Prostate gland (tissue), 2 donors: Measurements from ENCODE around the gene PMM1. TPM values are rescaled to one million over a fixed set of nuclear protein-coding genes. Genes with fewer than 3 reads are reported as not detected.

Experiments used
- DNase-seq: peaks from one replicate; pipeline ENCODE4 v3.0.0-alpha.2; 2019; ENCODE audit warnings: low spot score
- H3K27ac ChIP-seq, 2 donors: fragments of 200-600 bp; sonication (generic); 2 replicates each; pipeline ENCODE4 v1.5.1; 2017 to 2019
- H3K27me3 ChIP-seq: fragments of 200-600 bp; sonication (generic); replicated peaks from 2 replicates; pipeline ENCODE4 v1.5.1; 2019; ENCODE audit not compliant: insufficient read depth
- H3K36me3 ChIP-seq, 2 donors: fragments of 200-600 bp; sonication (generic); 1 replicate in 1 of 2; 2 replicates in 1 of 2; pipeline versions ENCODE4 v1.5.1 to v1.8.1; 2017 to 2019
- H3K4me1 ChIP-seq: fragments of 200-600 bp; sonication (generic); replicated peaks from 2 replicates; pipeline ENCODE4 v1.5.1; 2019
- H3K4me3 ChIP-seq, 2 donors: fragments of 200-600 bp; sonication (generic); 2 replicates each; pipeline ENCODE4 v1.5.1; 2017 to 2019
- H3K9me3 ChIP-seq: fragments of 200-600 bp; sonication (generic); 2 replicates; pipeline ENCODE4 v1.5.1; 2017
- CTCF ChIP-seq, 4 experiments: fragments of 200-600 bp in 2 of 4; fragments of 450-650 bp in 2 of 4; sonication (generic) in 2 of 4; IDR thresholded peaks; 1 replicate in 3 of 4; 2 replicates in 1 of 4; pipeline ENCODE4 v1.5.1; 2016 to 2019; ENCODE audit warnings: antibody characterized with exemption in 4 of 4, mild to moderate bottlenecking in 2 of 4, moderate library complexity in 2 of 4
- POLR2A ChIP-seq: fragments of 450-650 bp; IDR thresholded peaks from one replicate; pipeline ENCODE4 v1.6.1; 2016; ENCODE audit warnings: antibody characterized with exemption, mild to moderate bottlenecking
- POLR2AphosphoS5 ChIP-seq: sonication (generic); formaldehyde crosslinking; IDR thresholded peaks from one replicate; pipeline ENCODE4 v1.6.1; 2017; ENCODE audit warnings: antibody characterized with exemption
- WGBS: methylation state at CpG from one replicate; pipeline ENCODE4 v1.1.5; 2018; 5-methylcytosine and 5-hydroxymethylcytosine counted together
- intact Hi-C: fragments of 100-400 bp; cut with DNase I; formaldehyde crosslinking; loops from one replicate; pipeline ENCODE4 v1.14.2; 2022
- total RNA-seq, 2 donors: library from RNA; depleted of rRNA; stranded (reverse); fragments of >200 nt; gene quantifications; one replicate each; pipeline ENCODE4 v1.1.0, GENCODE V29; 2016

The PMM1 gene
- total RNA-seq, 2 donors from 2014 or later = 49.0 to 58.6 TPM

GRCh38 chr22:41538583-41538982, 51.1 kb downstream of the PMM1 start:
- H3K4me3 ChIP-seq = no peak overlapping the region
- peaks cover 7% of the 10 kb centered on the region for H3K4me1 ChIP-seq
- no peak for TF ChIP-seq POLR2AphosphoS5
- TF ChIP-seq CTCF (IDR thresholded peaks at IDR 0.05) = no peak
- no peak for TF ChIP-seq POLR2A
- WGBS = 78% methylated on average over 8 of the region's 8 CpGs
- intact Hi-C loops = no loop called here
- no peaks in the 10 kb centered on the region for H3K9me3 ChIP-seq
- no peak overlapping the region for H3K27ac ChIP-seq
- no peak for DNase-seq
- H3K36me3 ChIP-seq = no peaks in the 10 kb centered on the region
- H3K27me3 ChIP-seq = no peaks in the 10 kb centered on the region

GRCh38 chr22:41537203-41537602, 52.4 kb downstream of the PMM1 start:
- Histone ChIP-seq H3K27me3 (no peaks in the 10 kb centered on the region), H3K4me3 (no peak overlapping the region)
- TF ChIP-seq POLR2A = no peak
- no peak for TF ChIP-seq CTCF (IDR thresholded peaks at IDR 0.05)
- TF ChIP-seq POLR2AphosphoS5 = no peak

GRCh38 chr22:41535244-41535643, 54.4 kb downstream of the PMM1 start:
- Histone ChIP-seq H3K4me3 (no peak overlapping the region), H3K9me3 (no peaks in the 10 kb centered on the region), H3K4me1 (no peaks in the 10 kb centered on the region), H3K36me3 (no peaks in the 10 kb centered on the region), H3K27ac (no peak overlapping the region), H3K27me3 (no peaks in the 10 kb centered on the region)
- no peak for DNase-seq
- no peak for TF ChIP-seq CTCF (IDR thresholded peaks at IDR 0.05)
- no peak for TF ChIP-seq POLR2A
- no peak for TF ChIP-seq POLR2AphosphoS5
- intact Hi-C loops = no loop called here
- WGBS = 94% methylated on average over 5 of the region's 5 CpGs

More at GRCh38 chr22:41537203-41537602, 52.4 kb downstream of the PMM1 start:
- H3K36me3 ChIP-seq = no peaks in the 10 kb centered on the region
- H3K27ac ChIP-seq = no peak overlapping the region
- 78% methylated on average over 3 of the region's 3 CpGs for WGBS
- no peaks in the 10 kb centered on the region for H3K9me3 ChIP-seq
- intact Hi-C loops = no loop called here
- no peaks in the 10 kb centered on the region for H3K4me1 ChIP-seq
- DNase-seq = no peak

- DNase-seq = no peak
- intact Hi-C loops = no loop called here
- TF ChIP-seq POLR2AphosphoS5 (no peak), CTCF (IDR thresholded peaks at IDR 0.05) (no peak), POLR2A (no peak)
- no peaks in the 10 kb centered on the region for H3K36me3 ChIP-seq
- no peaks in the 10 kb centered on the region for H3K27me3 ChIP-seq
- H3K4me1 ChIP-seq = no peaks in the 10 kb centered on the region
- 93% methylated on average over 8 of the region's 8 CpGs for WGBS
- H3K4me3 ChIP-seq = no peak overlapping the region
- H3K9me3 ChIP-seq = no peaks in the 10 kb centered on the region
- no peak overlapping the region for H3K27ac ChIP-seq
These were observed 55.4 kb downstream of the PMM1 start for GRCh38 chr22:41534219-41534618.

GRCh38 chr22:41532908-41533825, 56.5 kb downstream of the PMM1 start:
- TF ChIP-seq CTCF (IDR thresholded peaks at IDR 0.05) = peak; percentile 57 to 64 (median 60)
- no peak for TF ChIP-seq POLR2A
- 63% methylated on average over 18 of the region's 19 CpGs for WGBS

More at GRCh38 chr22:41532908-41533825, 56.5 kb downstream of the PMM1 start:
- intact Hi-C loops = no loop called here
- Histone ChIP-seq H3K27ac (no peak overlapping the region), H3K36me3 (peaks cover 0 to 3% of the 10 kb centered on the region in 2 donors), H3K4me3 (no peak overlapping the region), H3K27me3 (no peaks in the 10 kb centered on the region), H3K4me1 (no peaks in the 10 kb centered on the region), H3K9me3 (no peaks in the 10 kb centered on the region)
- no peak for DNase-seq
